ENCODE data around the gene ZNF524. TPM values are rescaled to one million over a fixed set of nuclear protein-coding genes. Genes with fewer than 3 reads are reported as not detected.

ZNF524 gene
- total and polyA plus RNA-seq, 2 experiments from 2014 or later = 17.8 to 18.2 TPM

- Histone ChIP-seq H3K27ac (no peak overlapping the region), H3K9me3 (ENCODE audit: low read depth) (no peaks in the 10 kb centered on the region), H3K27me3 (replicated peaks; ENCODE audit: insufficient read depth) (no peaks in the 10 kb centered on the region), H3K4me3 (peak overlapping the region; percentile 86), H4K20me1 (ENCODE audit: insufficient read depth) (no peaks in the 10 kb centered on the region), H2AFZ (peak overlapping the region; percentile 70; the same call in 1 of the 2 replicates), H3K9me2 (ENCODE audit: insufficient read depth) (no peaks in the 10 kb centered on the region), H3K79me2 (ENCODE audit: insufficient read depth) (peaks cover 15% of the 10 kb centered on the region), H3K36me3 (ENCODE audit: low read depth) (no peaks in the 10 kb centered on the region), H3K4me2 (ENCODE audit: unreplicated experiment) (peak overlapping the region; percentile 79), H3K4me1 (ENCODE audit: insufficient read depth) (peaks cover 10% of the 10 kb centered on the region), H3F3A (ENCODE audit: insufficient read depth) (peaks cover 21% of the 10 kb centered on the region), H3K9ac (peak overlapping the region; percentile 91)
- WGBS, 2 experiments (ENCODE audit: low coverage in 1 of 2, low lambda C conversion rate in 2 of 2, missing lambda C conversion rate in 2 of 2) = 75 to 76% methylated on average over 4 of the region's 4 CpGs
- TF ChIP-seq EZH2 (IDR thresholded peaks at IDR 0.05; ENCODE audit: insufficient read depth, poor library complexity, severe bottlenecking) (no peak), EZH2phosphoT487 (IDR thresholded peaks at IDR 0.05; ENCODE audit: insufficient read depth, low read depth) (no peak)
- no peak for DNase-seq
- in situ Hi-C loops (cut with MboI) = no loop called here
Measured at GRCh38 chr19:55601084-55601483, 996 bp downstream of the ZNF524 start.

DNA sequence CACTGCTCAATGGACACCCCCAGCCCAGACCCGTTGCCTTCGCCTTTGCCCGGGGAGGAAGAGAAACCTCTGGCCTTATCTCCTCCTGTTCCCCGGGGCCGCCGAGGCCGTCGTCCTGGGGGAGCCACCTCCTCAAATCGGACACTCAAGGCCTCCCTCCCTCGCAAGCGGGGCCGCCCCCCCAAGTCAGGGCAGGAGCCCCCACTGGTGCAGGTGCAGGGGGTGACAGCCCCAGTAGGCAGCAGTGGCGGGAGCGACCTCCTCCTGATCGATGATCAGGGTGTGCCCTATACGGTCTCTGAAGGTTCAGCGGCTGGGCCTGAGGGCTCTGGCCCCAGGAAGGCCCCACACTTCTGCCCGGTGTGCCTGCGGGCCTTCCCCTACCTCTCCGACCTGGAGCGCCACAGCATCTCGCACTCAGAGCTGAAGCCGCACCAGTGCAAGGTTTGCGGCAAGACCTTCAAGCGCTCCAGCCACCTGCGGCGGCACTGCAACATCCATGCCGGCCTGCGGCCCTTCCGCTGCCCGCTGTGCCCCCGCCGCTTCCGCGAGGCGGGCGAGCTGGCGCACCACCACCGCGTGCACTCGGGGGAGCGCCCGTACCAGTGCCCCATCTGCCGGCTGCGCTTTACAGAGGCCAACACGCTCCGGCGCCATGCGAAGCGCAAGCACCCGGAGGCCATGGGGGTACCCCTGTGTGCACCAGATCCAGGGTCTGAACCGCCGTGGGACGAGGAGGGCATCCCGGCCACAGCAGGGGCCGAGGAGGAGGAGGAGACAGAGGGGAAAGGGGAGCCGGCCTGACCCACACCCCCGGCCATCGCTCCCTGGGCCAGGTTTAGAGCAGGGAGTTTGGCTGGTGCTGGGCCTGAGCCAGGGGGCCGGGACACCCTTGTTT, 2.3 kb downstream of the ZNF524 start:
- H3K27ac ChIP-seq = no peak overlapping the region
- no peak for TF ChIP-seq EZH2phosphoT487 (IDR thresholded peaks at IDR 0.05; ENCODE audit: insufficient read depth, low read depth)
- no peak for TF ChIP-seq EZH2 (IDR thresholded peaks at IDR 0.05; ENCODE audit: insufficient read depth, poor library complexity, severe bottlenecking)
- no peak overlapping the region for H3K9ac ChIP-seq
- 91 to 92% methylated on average over 53 to 60 of the region's 60 CpGs for WGBS, 2 experiments (ENCODE audit: low coverage in 1 of 2, low lambda C conversion rate in 2 of 2, missing lambda C conversion rate in 2 of 2)
- peaks cover 21% of the 10 kb centered on the region for H3F3A ChIP-seq (ENCODE audit: insufficient read depth)
- no peak overlapping the region for H2AFZ ChIP-seq
- no peak for DNase-seq
- H3K4me2 ChIP-seq (ENCODE audit: unreplicated experiment) = no peak overlapping the region
- H3K4me1 ChIP-seq (ENCODE audit: insufficient read depth) = peaks cover 15% of the 10 kb centered on the region
- H3K36me3 ChIP-seq (ENCODE audit: low read depth) = no peaks in the 10 kb centered on the region
- 0 out of 2 replicates have a peak, but pooled peaks cover 4% of the 10 kb centered on the region for H4K20me1 ChIP-seq (ENCODE audit: insufficient read depth)
- H3K27me3 ChIP-seq (replicated peaks; ENCODE audit: insufficient read depth) = no peaks in the 10 kb centered on the region
- no peak overlapping the region for H3K4me3 ChIP-seq
- no peaks in the 10 kb centered on the region for H3K9me2 ChIP-seq (ENCODE audit: insufficient read depth)
- peaks cover 26% of the 10 kb centered on the region for H3K79me2 ChIP-seq (ENCODE audit: insufficient read depth)
- in situ Hi-C loops (cut with MboI) = no loop called here
- H3K9me3 ChIP-seq (ENCODE audit: low read depth) = no peaks in the 10 kb centered on the region

- no peaks in the 10 kb centered on the region for H3K9me2 ChIP-seq (ENCODE audit: insufficient read depth)
- peaks cover 15% of the 10 kb centered on the region for H3K4me1 ChIP-seq (ENCODE audit: insufficient read depth)
- H3K27me3 ChIP-seq (replicated peaks; ENCODE audit: insufficient read depth) = no peaks in the 10 kb centered on the region
- no peak overlapping the region for H2AFZ ChIP-seq
- H3K4me3 ChIP-seq = no peak overlapping the region
- in situ Hi-C loops (cut with MboI) = no loop called here
- no peak overlapping the region for H3K4me2 ChIP-seq (ENCODE audit: unreplicated experiment)
- no peak overlapping the region for H3K9ac ChIP-seq
- no peaks in the 10 kb centered on the region for H3K9me3 ChIP-seq (ENCODE audit: low read depth)
- peaks cover 4% of the 10 kb centered on the region; the same call in 1 of the 2 replicates for H4K20me1 ChIP-seq (ENCODE audit: insufficient read depth)
- DNase-seq = no peak
- WGBS, 2 experiments (ENCODE audit: low coverage in 1 of 2, low lambda C conversion rate in 2 of 2, missing lambda C conversion rate in 2 of 2) = 93% methylated on average over 21 of the region's 21 CpGs
- H3K79me2 ChIP-seq (ENCODE audit: insufficient read depth) = peaks cover 34% of the 10 kb centered on the region
- H3F3A ChIP-seq (ENCODE audit: insufficient read depth) = peaks cover 21% of the 10 kb centered on the region
- TF ChIP-seq EZH2 (IDR thresholded peaks at IDR 0.05; ENCODE audit: insufficient read depth, poor library complexity, severe bottlenecking) = no peak
- no peak for TF ChIP-seq EZH2phosphoT487 (IDR thresholded peaks at IDR 0.05; ENCODE audit: insufficient read depth, low read depth)
- H3K27ac ChIP-seq = no peak overlapping the region
- no peaks in the 10 kb centered on the region for H3K36me3 ChIP-seq (ENCODE audit: low read depth)
Measured at GRCh38 chr19:55603115-55603514, 3.0 kb downstream of the ZNF524 start.

GRCh38 chr19:55603581-55604292, 3.6 kb downstream of the ZNF524 start:
- Histone ChIP-seq H3K9me3 (ENCODE audit: low read depth) (no peaks in the 10 kb centered on the region), H3K36me3 (ENCODE audit: low read depth) (no peaks in the 10 kb centered on the region), H3K4me1 (ENCODE audit: insufficient read depth) (peaks cover 15% of the 10 kb centered on the region), H3K9ac (no peak overlapping the region), H4K20me1 (ENCODE audit: insufficient read depth) (peaks cover 4% of the 10 kb centered on the region; the same call in 1 of the 2 replicates), H3K4me2 (ENCODE audit: unreplicated experiment) (no peak overlapping the region), H3K4me3 (no peak overlapping the region), H3K27me3 (replicated peaks; ENCODE audit: insufficient read depth) (no peaks in the 10 kb centered on the region), H3K79me2 (ENCODE audit: insufficient read depth) (peaks cover 40% of the 10 kb centered on the region), H2AFZ (no peak overlapping the region), H3K9me2 (ENCODE audit: insufficient read depth) (no peaks in the 10 kb centered on the region), H3K27ac (peak overlapping the region; percentile 80; the same call in 1 of the 2 replicates), H3F3A (ENCODE audit: insufficient read depth) (peaks cover 18% of the 10 kb centered on the region)
- WGBS, 2 experiments (ENCODE audit: low coverage in 1 of 2, low lambda C conversion rate in 2 of 2, missing lambda C conversion rate in 2 of 2) = 62 to 67% methylated on average over 21 to 22 of the region's 22 CpGs
- TF ChIP-seq EZH2phosphoT487 (IDR thresholded peaks at IDR 0.05; ENCODE audit: insufficient read depth, low read depth) (no peak), EZH2 (IDR thresholded peaks at IDR 0.05; ENCODE audit: insufficient read depth, poor library complexity, severe bottlenecking) (no peak)
- in situ Hi-C loops (cut with MboI) = no loop called here
- DNase-seq = no peak

Measured in GM23248 (cell line).